VCaP (cell line): ENCODE data around the gene FNDC1.

Experiments
- H3K27ac ChIP-seq: fragments of 450-650 bp; 2 replicates; pipeline ENCODE4 v1.5.1; 2017
- CTCF ChIP-seq: fragments of 450-650 bp; conservative IDR thresholded peaks from 2 replicates; pipeline ENCODE4 v1.5.1; 2017; ENCODE audit warnings: mild to moderate bottlenecking, moderate library complexity

FNDC1 gene

GRCh38 chr6:159156089-159156488, 13.1 kb upstream of the FNDC1 start:
- TF ChIP-seq CTCF = no peak
- no peak overlapping the region for H3K27ac ChIP-seq

GRCh38 chr6:159157431-159157830, 11.8 kb upstream of the FNDC1 start:
- no peak for TF ChIP-seq CTCF

DNA sequence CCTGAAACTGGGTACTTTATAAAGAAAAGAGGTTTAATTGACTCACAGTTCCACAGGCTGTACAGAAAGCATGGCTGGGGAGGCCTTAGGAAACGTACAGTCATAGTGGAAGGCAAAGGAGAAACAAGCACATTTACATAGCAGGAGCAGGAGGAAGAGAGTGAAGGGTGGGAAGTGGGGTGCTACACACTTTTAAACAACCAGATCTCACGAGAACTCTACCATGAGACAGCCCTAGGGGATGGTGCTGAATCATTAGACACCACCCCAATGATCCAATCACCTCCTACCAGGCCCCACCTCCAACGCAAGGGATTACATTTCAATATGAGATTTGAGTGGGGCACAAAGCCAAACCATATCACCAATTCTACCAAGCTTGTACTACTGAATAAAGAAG, 7.4 kb upstream of the FNDC1 start:
- no peak overlapping the region for H3K27ac ChIP-seq
- TF ChIP-seq CTCF = no peak

More at GRCh38 chr6:159157431-159157830, 11.8 kb upstream of the FNDC1 start:
- H3K27ac ChIP-seq = no peak overlapping the region

GRCh38 chr6:159163901-159164370, 5.3 kb upstream of the FNDC1 start:
- no peak for TF ChIP-seq CTCF

DNA sequence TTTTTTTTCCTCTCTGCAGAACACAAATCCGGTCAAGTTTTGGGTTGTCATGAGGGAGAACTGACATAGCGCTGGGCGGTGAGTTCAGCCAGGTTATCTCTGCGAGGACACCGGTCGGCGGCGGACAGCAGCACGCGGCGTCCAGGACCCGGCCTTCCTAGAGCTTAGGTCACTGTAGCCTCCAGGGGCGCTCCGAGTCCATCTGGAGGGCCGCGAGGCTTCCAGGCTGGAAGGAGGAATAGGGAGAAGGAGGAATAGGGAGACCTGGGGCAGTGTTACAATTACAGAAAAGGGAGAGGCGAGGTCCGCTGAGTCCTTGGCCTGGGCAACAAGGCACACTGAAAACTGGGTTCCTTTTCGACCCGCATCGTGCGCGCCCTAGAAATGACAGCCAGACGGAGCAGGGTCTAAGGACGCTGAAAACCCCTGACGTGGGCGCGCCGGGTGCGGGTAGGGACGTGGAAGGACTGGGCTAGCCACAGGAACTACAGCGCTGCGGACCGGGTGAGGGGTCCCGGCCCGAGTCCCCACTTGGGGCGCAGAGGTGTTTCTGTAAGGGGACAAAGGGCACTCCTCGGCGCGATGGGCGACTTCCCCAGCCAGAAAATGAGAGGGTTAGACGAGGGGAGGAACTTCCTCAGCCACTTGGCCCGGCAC, 536 bp upstream of the FNDC1 start:
- H3K27ac ChIP-seq = no peak overlapping the region
- no peak for TF ChIP-seq CTCF

More at GRCh38 chr6:159163901-159164370, 5.3 kb upstream of the FNDC1 start:
- H3K27ac ChIP-seq = no peak overlapping the region

GRCh38 chr6:159169557-159170332, 545 bp downstream of the FNDC1 start:
- no peak overlapping the region for H3K27ac ChIP-seq
- TF ChIP-seq CTCF = no peak

DNA sequence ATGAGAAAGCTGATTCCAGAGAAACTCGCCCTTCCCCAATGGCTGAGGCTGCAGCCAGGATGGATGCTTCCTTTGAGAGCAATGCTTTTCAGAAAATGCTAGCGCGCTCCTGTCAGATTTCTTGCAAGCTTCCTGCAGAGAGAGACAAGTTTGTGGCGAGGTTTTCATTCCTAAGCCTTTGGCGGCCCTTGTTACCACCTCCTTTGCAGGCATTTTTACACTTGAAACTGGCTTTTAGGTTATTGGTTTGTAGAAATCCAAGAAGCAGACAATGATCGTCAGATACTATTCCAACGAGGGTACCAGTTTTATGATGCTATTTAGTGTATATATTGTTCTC, 1.1 kb downstream of the FNDC1 start:
- H3K27ac ChIP-seq = no peak overlapping the region
- TF ChIP-seq CTCF = no peak
